PC-3 (cell line): ENCODE results near the gene PACRG. TPM values are rescaled to one million over a fixed set of nuclear protein-coding genes. Genes with fewer than 3 reads are reported as not detected.

Experiments
- ATAC-seq: fragments of 200-7000 bp; cut with Tn5 transposase; 2 replicates; pipeline ENCODE4 v1.9.1; 2020; ENCODE audit warnings: mild to moderate bottlenecking, moderate library complexity
- BruUV-seq: library from RNA; stranded (reverse); fragments of 400-500 nt; replicated peaks from 2 replicates; lab custom pipeline; 2021; lab: Mats Ljungman, UMichigan
- CTCF ChIA-PET: fragments of 300-600 bp; sonication (Branson Sonifier 250); formaldehyde crosslinking; loops from one replicate; lab custom pipeline; 2022; ENCODE audit warnings: antibody characterized with exemption; lab: Charles Lee
- POLR2A ChIA-PET: fragments of 300-600 bp; sonication (Branson Sonifier 250); formaldehyde crosslinking; loops from one replicate; lab custom pipeline; 2022; ENCODE audit warnings: antibody characterized with exemption; ENCODE audit not compliant: unreplicated experiment; lab: Charles Lee
- DNase-seq: peaks from one replicate; pipeline ENCODE4 v3.0.0-alpha.2; 2015
- H2AFZ ChIP-seq: fragments of 300-600 bp; sonication (generic); 2 replicates; pipeline ENCODE4 v1.6.0; 2016; ENCODE audit warnings: antibody characterized with exemption, low read length
- H3F3A ChIP-seq: fragments of 300-600 bp; sonication (generic); one replicate; pipeline ENCODE4 v1.6.0; 2017; ENCODE audit warnings: antibody characterized with exemption, low read length, control low read depth, mild to moderate bottlenecking; ENCODE audit not compliant: unreplicated experiment
- H3K27ac ChIP-seq: fragments of 300-600 bp; sonication (generic); 2 replicates; pipeline ENCODE4 v1.5.1; 2016; ENCODE audit warnings: mild to moderate bottlenecking, low read length
- H3K27me3 ChIP-seq: fragments of 300-600 bp; sonication (generic); 2 replicates; pipeline ENCODE4 v1.6.1; 2016; ENCODE audit warnings: low read length, mixed read lengths
- H3K36me3 ChIP-seq: fragments of 300-600 bp; sonication (generic); 2 replicates; pipeline ENCODE4 v1.6.1; 2016; ENCODE audit warnings: low read depth, mixed run types, low read length, mixed read lengths
- H3K4me1 ChIP-seq: fragments of 300-600 bp; sonication (generic); 2 replicates; pipeline ENCODE4 v1.5.1; 2016; ENCODE audit warnings: low read length; ENCODE audit not compliant: insufficient read depth
- H3K4me2 ChIP-seq: fragments of 300-600 bp; sonication (generic); 2 replicates; pipeline ENCODE4 v1.6.0; 2016; ENCODE audit warnings: low read length
- H3K4me3 ChIP-seq: fragments of 300-600 bp; sonication (generic); 2 replicates; pipeline ENCODE4 v1.5.1; 2016; ENCODE audit warnings: mild to moderate bottlenecking, low read length, mixed read lengths
- H3K79me2 ChIP-seq: fragments of 300-600 bp; sonication (generic); 2 replicates; pipeline ENCODE4 v1.6.1; 2017; ENCODE audit warnings: low read length, mixed read lengths
- H3K9ac ChIP-seq: fragments of 300-600 bp; sonication (generic); 2 replicates; pipeline ENCODE4 v1.6.0; 2016; ENCODE audit warnings: mild to moderate bottlenecking, low read length
- H3K9me2 ChIP-seq: fragments of 300-600 bp; sonication (generic); replicated peaks from 2 replicates; pipeline ENCODE4 v1.6.1; 2016; ENCODE audit warnings: mixed run types, low read length, mixed read lengths
- H3K9me3 ChIP-seq: fragments of 300-600 bp; sonication (generic); 2 replicates; pipeline ENCODE4 v1.6.1; 2016; ENCODE audit warnings: low read length, mixed read lengths
- H4K20me1 ChIP-seq: fragments of 300-600 bp; sonication (generic); 2 replicates; pipeline ENCODE4 v1.6.1; 2016; ENCODE audit warnings: low read length, mixed read lengths
- EZH2 ChIP-seq: fragments of 300-600 bp; sonication (generic); IDR thresholded peaks from one replicate; pipeline ENCODE4 v1.6.1; 2017; ENCODE audit warnings: antibody characterized with exemption, mild to moderate bottlenecking, low read length; ENCODE audit not compliant: unreplicated experiment
- EZH2phosphoT487 ChIP-seq: fragments of 300-600 bp; sonication (generic); IDR thresholded peaks from 2 replicates; pipeline ENCODE4 v1.6.1; 2018; ENCODE audit warnings: mild to moderate bottlenecking, antibody characterized with exemption, low read length, borderline replicate concordance
- intact Hi-C: fragments of 100-400 bp; cut with micrococcal nuclease; formaldehyde crosslinking; loops from 2 replicates; pipeline ENCODE4 v1.9.0; 2023
- total RNA-seq: library from RNA; depleted of rRNA; stranded (reverse); fragments of >200 nt; gene quantifications from 2 replicates; pipeline ENCODE4 v1.2.3, GENCODE V29; 2014
- TF ChIP-seq, protein P1 (sequence below): fragments of 300-600 bp; sonication (generic); conservative IDR thresholded peaks from 2 replicates; pipeline ENCODE4 v1.5.1; 2017; ENCODE audit warnings: antibody characterized with exemption, low read depth, mild to moderate bottlenecking, low read length

PACRG gene
- total RNA-seq, 1 experiment from 2014 or later = not detected

DNA sequence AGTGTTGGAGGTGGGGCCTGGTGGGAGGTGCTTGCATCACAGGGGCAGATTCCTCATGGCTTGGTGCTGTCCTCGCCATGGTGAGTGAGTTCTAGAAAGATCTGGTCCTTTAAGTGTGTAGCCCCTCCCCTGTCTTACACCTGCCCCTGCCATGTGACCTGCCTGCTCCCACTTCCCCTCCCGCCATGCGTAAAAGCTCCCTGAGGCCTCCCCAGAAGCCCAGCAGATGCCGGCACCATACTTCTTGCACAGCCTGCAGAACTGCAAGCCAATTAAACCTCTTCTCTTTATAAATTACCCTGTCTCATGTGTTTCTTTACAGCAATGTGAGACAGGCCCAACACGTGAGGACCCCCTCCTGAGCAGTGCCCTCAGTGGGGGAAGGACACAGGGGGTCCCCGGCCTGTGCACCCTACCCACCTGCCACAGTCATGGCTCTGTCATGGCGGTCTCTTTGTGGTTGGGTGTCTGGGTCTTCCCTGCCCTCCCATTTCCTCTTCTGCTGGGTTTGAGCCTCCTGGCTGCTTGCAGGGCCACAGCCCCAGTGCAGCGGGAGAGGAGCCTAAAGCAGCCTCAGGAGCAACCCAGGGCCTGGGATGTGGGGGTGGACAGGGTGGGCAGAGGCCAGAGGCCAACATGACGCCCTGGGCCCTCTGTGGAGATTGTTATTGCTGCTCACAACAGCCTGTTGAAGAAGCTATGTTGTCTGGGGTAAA, 599.5 kb downstream of the PACRG start:
- DNase-seq = no peak
- Histone ChIP-seq H3K4me2 (no peak overlapping the region), H3K36me3 (no peaks in the 10 kb centered on the region), H3K79me2 (no peaks in the 10 kb centered on the region), H3K27ac (no peak overlapping the region), H3K9ac (no peak overlapping the region), H3K9me3 (no peaks in the 10 kb centered on the region), H3K9me2 (no peaks in the 10 kb centered on the region), H3K27me3 (no peaks in the 10 kb centered on the region), H2AFZ (no peak overlapping the region), H4K20me1 (no peaks in the 10 kb centered on the region), H3F3A (no peaks in the 10 kb centered on the region), H3K4me3 (no peak overlapping the region), H3K4me1 (peaks cover 30% of the 10 kb centered on the region)
- CTCF ChIA-PET = no interaction called here
- BruUV-seq = no TSS peak
- intact Hi-C loops = loop anchor here (10.0 kb wide), 1 partner anchor 473 kb away; no protein-coding TSS in a partner anchor
- TF ChIP-seq EZH2phosphoT487 (no peak), EZH2 (no peak)
- TF ChIP-seq, protein P1, sequence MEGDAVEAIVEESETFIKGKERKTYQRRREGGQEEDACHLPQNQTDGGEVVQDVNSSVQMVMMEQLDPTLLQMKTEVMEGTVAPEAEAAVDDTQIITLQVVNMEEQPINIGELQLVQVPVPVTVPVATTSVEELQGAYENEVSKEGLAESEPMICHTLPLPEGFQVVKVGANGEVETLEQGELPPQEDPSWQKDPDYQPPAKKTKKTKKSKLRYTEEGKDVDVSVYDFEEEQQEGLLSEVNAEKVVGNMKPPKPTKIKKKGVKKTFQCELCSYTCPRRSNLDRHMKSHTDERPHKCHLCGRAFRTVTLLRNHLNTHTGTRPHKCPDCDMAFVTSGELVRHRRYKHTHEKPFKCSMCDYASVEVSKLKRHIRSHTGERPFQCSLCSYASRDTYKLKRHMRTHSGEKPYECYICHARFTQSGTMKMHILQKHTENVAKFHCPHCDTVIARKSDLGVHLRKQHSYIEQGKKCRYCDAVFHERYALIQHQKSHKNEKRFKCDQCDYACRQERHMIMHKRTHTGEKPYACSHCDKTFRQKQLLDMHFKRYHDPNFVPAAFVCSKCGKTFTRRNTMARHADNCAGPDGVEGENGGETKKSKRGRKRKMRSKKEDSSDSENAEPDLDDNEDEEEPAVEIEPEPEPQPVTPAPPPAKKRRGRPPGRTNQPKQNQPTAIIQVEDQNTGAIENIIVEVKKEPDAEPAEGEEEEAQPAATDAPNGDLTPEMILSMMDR = no peak
- POLR2A ChIA-PET = no interaction called here
- ATAC-seq = no peak

DNA sequence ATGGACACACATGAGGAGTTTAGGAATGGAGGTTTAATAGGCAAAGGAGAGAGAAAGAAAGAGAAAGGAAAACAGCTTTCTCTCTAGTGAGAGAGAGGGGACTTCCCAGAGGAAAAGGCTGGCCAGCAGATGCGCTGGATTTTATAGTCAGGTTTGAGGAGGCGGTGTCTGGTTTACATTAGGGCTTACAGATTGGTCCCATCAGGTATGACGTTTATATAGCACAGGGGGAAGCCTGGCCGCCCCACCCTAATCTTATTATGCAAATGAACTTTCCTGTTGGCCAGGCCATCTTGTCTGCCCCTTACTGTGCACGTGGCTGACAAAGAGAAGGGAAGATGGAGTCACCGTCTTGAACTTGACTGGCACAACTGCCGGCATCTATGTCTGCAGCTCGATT, 600.1 kb downstream of the PACRG start:
- H3K9me3 ChIP-seq = no peaks in the 10 kb centered on the region
- no peak for TF ChIP-seq EZH2
- TF ChIP-seq, protein P1 = no peak
- no peak for TF ChIP-seq EZH2phosphoT487
- H3K4me2 ChIP-seq = no peak overlapping the region
- no peaks in the 10 kb centered on the region for H3K9me2 ChIP-seq
- ATAC-seq (no peak), DNase-seq (no peak)
- H3K9ac ChIP-seq = no peak overlapping the region
- no peaks in the 10 kb centered on the region for H3K36me3 ChIP-seq
- no peaks in the 10 kb centered on the region for H3K27me3 ChIP-seq
- H3K79me2 ChIP-seq = no peaks in the 10 kb centered on the region
- no peaks in the 10 kb centered on the region for H3F3A ChIP-seq
- POLR2A ChIA-PET = no interaction called here
- CTCF ChIA-PET = no interaction called here
- H2AFZ ChIP-seq = no peak overlapping the region
- no peak overlapping the region for H3K27ac ChIP-seq
- no peaks in the 10 kb centered on the region for H4K20me1 ChIP-seq
- intact Hi-C loops = loop anchor here (10.0 kb wide), 1 partner anchor 473 kb away; no protein-coding TSS in a partner anchor
- BruUV-seq = no TSS peak
- H3K4me1 ChIP-seq = peaks cover 30% of the 10 kb centered on the region
- no peak overlapping the region for H3K4me3 ChIP-seq

DNA sequence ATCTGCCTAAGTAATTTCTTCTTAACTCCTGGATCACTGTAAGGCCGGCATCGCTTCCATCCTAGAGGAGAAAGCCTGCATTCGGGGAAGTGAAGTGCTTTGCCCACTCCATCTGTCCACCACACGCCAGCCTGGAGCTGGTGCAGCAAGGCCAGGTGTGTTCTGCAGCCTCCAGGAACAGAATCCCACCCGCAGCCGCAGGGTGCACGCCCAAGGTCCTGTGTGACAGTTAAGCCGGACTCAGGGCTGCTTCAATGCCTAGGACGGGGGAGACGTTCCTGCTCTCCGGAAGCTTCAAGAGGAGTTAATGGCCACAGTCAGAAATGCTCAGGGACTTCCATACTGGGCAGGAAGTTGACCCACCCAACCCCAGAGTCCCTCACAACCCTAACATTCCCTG, 600.6 kb downstream of the PACRG start:
- Histone ChIP-seq H3K4me2 (no peak overlapping the region), H3K4me1 (peaks cover 29% of the 10 kb centered on the region), H4K20me1 (no peaks in the 10 kb centered on the region), H3K4me3 (no peak overlapping the region), H3K27me3 (no peaks in the 10 kb centered on the region), H3K9ac (no peak overlapping the region), H3K79me2 (no peaks in the 10 kb centered on the region), H2AFZ (no peak overlapping the region), H3K36me3 (no peaks in the 10 kb centered on the region), H3K9me3 (no peaks in the 10 kb centered on the region), H3F3A (no peaks in the 10 kb centered on the region), H3K27ac (no peak overlapping the region), H3K9me2 (no peaks in the 10 kb centered on the region)
- TF ChIP-seq EZH2 (no peak), EZH2phosphoT487 (no peak)
- TF ChIP-seq, protein P1 = no peak
- intact Hi-C loops = loop anchor here (10.0 kb wide), 1 partner anchor 474 kb away; no protein-coding TSS in a partner anchor
- POLR2A ChIA-PET = no interaction called here
- BruUV-seq = no TSS peak
- CTCF ChIA-PET = no interaction called here
- ATAC-seq (no peak), DNase-seq (no peak)
